Prostate gland (tissue), 2 donors: ENCODE measurements around the gene GANAB.

Experiments
- CTCF ChIP-seq, 4 experiments: fragments of 200-600 bp in 2 of 4; fragments of 450-650 bp in 2 of 4; sonication (generic) in 2 of 4; IDR thresholded peaks; 1 replicate in 3 of 4; 2 replicates in 1 of 4; pipeline ENCODE4 v1.5.1; 2016 to 2019; ENCODE audit warnings: antibody characterized with exemption in 4 of 4, mild to moderate bottlenecking in 2 of 4, moderate library complexity in 2 of 4
- POLR2A ChIP-seq: fragments of 450-650 bp; IDR thresholded peaks from one replicate; pipeline ENCODE4 v1.6.1; 2016; ENCODE audit warnings: antibody characterized with exemption, mild to moderate bottlenecking
- POLR2AphosphoS5 ChIP-seq: sonication (generic); formaldehyde crosslinking; IDR thresholded peaks from one replicate; pipeline ENCODE4 v1.6.1; 2017; ENCODE audit warnings: antibody characterized with exemption

GRCh38 chr11:62648185-62648966 lies 2.0 kb upstream of the GANAB start:
- TF ChIP-seq POLR2A (no peak), CTCF (IDR thresholded peaks at IDR 0.05) (no peak), POLR2AphosphoS5 (no peak)
